Measurements from ENCODE around the gene SBK1.

- no peak for TF ChIP-seq EZH2 (IDR thresholded peaks at IDR 0.05; ENCODE audit: insufficient read depth, poor library complexity, severe bottlenecking)
- TF ChIP-seq EZH2phosphoT487 (IDR thresholded peaks at IDR 0.05; ENCODE audit: insufficient read depth, low read depth) = no peak
These were observed 21.3 kb downstream of the SBK1 start for GRCh38 chr16:28313587-28313986.
